ENCODE results near the gene SHISA4.

SHISA4 gene

GRCh38 chr1:201893431-201893830 lies 4.7 kb downstream of the SHISA4 start:
- Histone ChIP-seq H3K4me1 (ENCODE audit: insufficient read depth, insufficient read length) (peaks cover 38% of the 10 kb centered on the region), H3K27me3 (ENCODE audit: insufficient read depth, insufficient read length) (peaks cover 14% of the 10 kb centered on the region), H3K36me3 (ENCODE audit: insufficient read depth, insufficient read length, low read length) (peaks cover 10% of the 10 kb centered on the region), H3K4me3 (ENCODE audit: insufficient read length, low read depth) (no peak overlapping the region), H3K9me3 (ENCODE audit: insufficient read depth, low read length) (no peaks in the 10 kb centered on the region), H3K9ac (ENCODE audit: insufficient read length, low read depth) (peak overlapping the region; percentile 24)
- no peak for DNase-seq (ENCODE audit: low read depth, low spot score)
- TF ChIP-seq YY1 (IDR thresholded peaks at IDR 0.05; ENCODE audit: insufficient read depth, insufficient read length) (no peak), SUZ12 (IDR thresholded peaks at IDR 0.05; ENCODE audit: extremely low read depth, insufficient read depth, insufficient read length) (no peak), ZNF274 (IDR thresholded peaks at IDR 0.05; ENCODE audit: low read depth, low read length) (no peak)

- peaks cover 10% of the 10 kb centered on the region for H3K36me3 ChIP-seq (ENCODE audit: insufficient read depth, insufficient read length, low read length)
- H3K4me1 ChIP-seq (ENCODE audit: insufficient read depth, insufficient read length): peaks cover 31% of the 10 kb centered on the region
- no peak for DNase-seq (ENCODE audit: low read depth, low spot score)
- TF ChIP-seq SUZ12 (IDR thresholded peaks at IDR 0.05; ENCODE audit: extremely low read depth, insufficient read depth, insufficient read length) (no peak), ZNF274 (IDR thresholded peaks at IDR 0.05; ENCODE audit: low read depth, low read length) (no peak), YY1 (IDR thresholded peaks at IDR 0.05; ENCODE audit: insufficient read depth, insufficient read length) (no peak)
- no peak overlapping the region for H3K4me3 ChIP-seq (ENCODE audit: insufficient read length, low read depth)
- peak overlapping the region; percentile 43 for H3K9ac ChIP-seq (ENCODE audit: insufficient read length, low read depth)
- H3K9me3 ChIP-seq (ENCODE audit: insufficient read depth, low read length): no peaks in the 10 kb centered on the region
- peaks cover 3% of the 10 kb centered on the region for H3K27me3 ChIP-seq (ENCODE audit: insufficient read depth, insufficient read length)
Measured at GRCh38 chr1:201894343-201895119, 5.8 kb downstream of the SHISA4 start.

- H3K36me3 ChIP-seq (ENCODE audit: insufficient read depth, insufficient read length, low read length): peaks cover 8% of the 10 kb centered on the region
- H3K27me3 ChIP-seq (ENCODE audit: insufficient read depth, insufficient read length): no peaks in the 10 kb centered on the region
- TF ChIP-seq ZNF274 (IDR thresholded peaks at IDR 0.05; ENCODE audit: low read depth, low read length) (no peak), YY1 (IDR thresholded peaks at IDR 0.05; ENCODE audit: insufficient read depth, insufficient read length) (no peak), SUZ12 (IDR thresholded peaks at IDR 0.05; ENCODE audit: extremely low read depth, insufficient read depth, insufficient read length) (no peak)
- no peaks in the 10 kb centered on the region for H3K9me3 ChIP-seq (ENCODE audit: insufficient read depth, low read length)
- H3K4me3 ChIP-seq (ENCODE audit: insufficient read length, low read depth): no peak overlapping the region
- H3K9ac ChIP-seq (ENCODE audit: insufficient read length, low read depth): peak overlapping the region; percentile 43
- no peak for DNase-seq (ENCODE audit: low read depth, low spot score)
- H3K4me1 ChIP-seq (ENCODE audit: insufficient read depth, insufficient read length): peaks cover 30% of the 10 kb centered on the region
Measured at GRCh38 chr1:201895120-201895665, 6.5 kb downstream of the SHISA4 start.

- no peaks in the 10 kb centered on the region for H3K27me3 ChIP-seq (ENCODE audit: insufficient read depth, insufficient read length)
- H3K36me3 ChIP-seq (ENCODE audit: insufficient read depth, insufficient read length, low read length): peaks cover 5% of the 10 kb centered on the region
- H3K9me3 ChIP-seq (ENCODE audit: insufficient read depth, low read length): no peaks in the 10 kb centered on the region
- H3K4me3 ChIP-seq (ENCODE audit: insufficient read length, low read depth): no peak overlapping the region
- no peak for TF ChIP-seq SUZ12 (IDR thresholded peaks at IDR 0.05; ENCODE audit: extremely low read depth, insufficient read depth, insufficient read length)
- TF ChIP-seq ZNF274 (IDR thresholded peaks at IDR 0.05; ENCODE audit: low read depth, low read length): no peak
- no peak for TF ChIP-seq YY1 (IDR thresholded peaks at IDR 0.05; ENCODE audit: insufficient read depth, insufficient read length)
- no peak overlapping the region for H3K9ac ChIP-seq (ENCODE audit: insufficient read length, low read depth)
- peaks cover 30% of the 10 kb centered on the region for H3K4me1 ChIP-seq (ENCODE audit: insufficient read depth, insufficient read length)
- DNase-seq (ENCODE audit: low read depth, low spot score): peak; percentile 97
Measured at GRCh38 chr1:201895913-201896807, 7.5 kb downstream of the SHISA4 start.

GRCh38 chr1:201896951-201897391 lies 8.3 kb downstream of the SHISA4 start:
- Histone ChIP-seq H3K4me3 (ENCODE audit: insufficient read length, low read depth) (no peak overlapping the region), H3K9ac (ENCODE audit: insufficient read length, low read depth) (no peak overlapping the region), H3K27me3 (ENCODE audit: insufficient read depth, insufficient read length) (no peaks in the 10 kb centered on the region), H3K36me3 (ENCODE audit: insufficient read depth, insufficient read length, low read length) (peaks cover 5% of the 10 kb centered on the region), H3K9me3 (ENCODE audit: insufficient read depth, low read length) (no peaks in the 10 kb centered on the region), H3K4me1 (ENCODE audit: insufficient read depth, insufficient read length) (peaks cover 30% of the 10 kb centered on the region)
- DNase-seq (ENCODE audit: low read depth, low spot score): no peak
- TF ChIP-seq ZNF274 (IDR thresholded peaks at IDR 0.05; ENCODE audit: low read depth, low read length) (no peak), YY1 (IDR thresholded peaks at IDR 0.05; ENCODE audit: insufficient read depth, insufficient read length) (no peak), SUZ12 (IDR thresholded peaks at IDR 0.05; ENCODE audit: extremely low read depth, insufficient read depth, insufficient read length) (no peak)

- H3K9me3 ChIP-seq (ENCODE audit: insufficient read depth, low read length): no peaks in the 10 kb centered on the region
- DNase-seq (ENCODE audit: low read depth, low spot score): no peak
- no peak for TF ChIP-seq ZNF274 (IDR thresholded peaks at IDR 0.05; ENCODE audit: low read depth, low read length)
- TF ChIP-seq YY1 (IDR thresholded peaks at IDR 0.05; ENCODE audit: insufficient read depth, insufficient read length): no peak
- TF ChIP-seq SUZ12 (IDR thresholded peaks at IDR 0.05; ENCODE audit: extremely low read depth, insufficient read depth, insufficient read length): no peak
- no peaks in the 10 kb centered on the region for H3K27me3 ChIP-seq (ENCODE audit: insufficient read depth, insufficient read length)
- peaks cover 28% of the 10 kb centered on the region for H3K4me1 ChIP-seq (ENCODE audit: insufficient read depth, insufficient read length)
- no peak overlapping the region for H3K4me3 ChIP-seq (ENCODE audit: insufficient read length, low read depth)
- H3K9ac ChIP-seq (ENCODE audit: insufficient read length, low read depth): no peak overlapping the region
- no peaks in the 10 kb centered on the region for H3K36me3 ChIP-seq (ENCODE audit: insufficient read depth, insufficient read length, low read length)
Measured at GRCh38 chr1:201898240-201898894, 9.7 kb downstream of the SHISA4 start.

Measured in NT2/D1 (cell line).